ENCODE data around the gene KLK5.

The KLK5 gene

GRCh38 chr19:50963381-50963780 lies 10.5 kb upstream of the KLK5 start:
- H3K27me3 Mint-ChIP-seq, result peaks cover 52% of the 10 kb centered on the region
- peaks cover 24% of the 10 kb centered on the region for H3K9me3 Mint-ChIP-seq
- ATAC-seq (replicated peaks; ENCODE audit: extremely low read depth, poor library complexity, severe bottlenecking), result no peak
- DNase-seq (ENCODE audit: low spot score in 2 of 2), result no peak
- no peak overlapping the region for H3K27ac Mint-ChIP-seq (ENCODE audit: low read depth)
- H3K4me1 Mint-ChIP-seq, result no peaks in the 10 kb centered on the region
- H3K4me3 Mint-ChIP-seq, result no peak overlapping the region
- peaks cover 1% of the 10 kb centered on the region for H3K36me3 Mint-ChIP-seq (ENCODE audit: insufficient read depth)

DNA sequence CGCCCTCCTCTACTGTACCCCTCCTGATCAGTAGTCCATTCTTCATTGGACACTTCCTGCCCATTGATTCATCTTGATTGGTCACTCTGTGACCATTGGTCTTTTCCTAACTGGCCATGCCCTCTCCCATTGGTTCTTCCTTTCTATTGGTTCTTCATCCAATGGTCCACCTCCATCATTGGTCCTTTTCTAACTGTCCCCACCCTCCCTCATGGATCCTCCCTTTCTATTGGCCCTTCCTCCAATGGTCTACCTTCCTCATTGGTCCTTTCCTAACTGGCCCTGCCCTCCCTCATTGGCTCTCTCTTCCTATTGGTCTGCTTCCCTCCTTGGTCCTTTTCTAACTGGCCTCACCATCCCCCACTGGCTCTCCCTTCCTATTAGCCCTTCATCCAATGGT lies 9.4 kb upstream of the KLK5 start:
- H3K27me3 Mint-ChIP-seq, result peaks cover 51% of the 10 kb centered on the region

DNA sequence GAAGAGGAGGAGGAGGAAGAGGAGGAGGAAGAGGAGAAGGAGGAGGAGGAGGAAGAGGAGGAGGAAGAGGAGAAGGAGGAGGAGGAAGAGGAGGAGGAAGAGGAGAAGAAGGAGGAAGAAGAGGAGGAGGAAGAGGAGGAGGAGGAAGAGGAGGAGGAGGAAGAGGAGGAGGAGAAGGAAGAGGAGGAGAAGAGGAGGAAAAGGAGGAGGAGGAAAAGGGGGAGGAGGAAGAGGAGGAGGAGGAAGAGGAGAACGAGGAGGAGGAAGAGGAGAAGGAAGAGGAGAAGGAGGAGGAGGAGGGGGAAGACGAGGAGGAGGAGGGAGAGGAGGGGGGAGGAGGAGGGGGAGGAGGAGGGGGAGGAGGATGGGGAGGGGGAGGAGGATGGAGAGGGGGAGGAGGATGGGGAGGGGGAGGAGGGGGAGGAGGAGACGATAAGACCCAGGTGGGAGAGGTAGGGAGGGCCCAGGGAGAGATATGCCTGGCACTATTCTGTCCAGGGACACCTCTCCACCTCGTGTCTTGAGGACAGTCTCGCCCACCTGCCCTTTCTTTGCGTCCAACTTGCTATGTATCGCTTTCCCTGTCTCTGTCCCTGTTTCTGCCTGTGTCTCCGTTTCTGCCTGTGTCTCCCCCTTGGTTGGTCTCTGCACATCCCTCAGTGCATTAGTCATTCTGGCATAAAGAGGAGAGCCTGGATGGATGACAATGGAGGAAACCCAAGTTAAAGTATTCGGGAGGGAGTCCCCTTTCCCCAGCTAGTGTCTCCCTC lies 7.1 kb upstream of the KLK5 start:
- Mint-ChIP-seq H3K27me3 (peaks cover 37% of the 10 kb centered on the region), H3K36me3 (ENCODE audit: insufficient read depth) (peaks cover 1% of the 10 kb centered on the region), H3K27ac (ENCODE audit: low read depth) (no peak overlapping the region), H3K4me1 (no peaks in the 10 kb centered on the region), H3K9me3 (peaks cover 24% of the 10 kb centered on the region), H3K4me3 (no peak overlapping the region)
- no peak for DNase-seq (ENCODE audit: low spot score in 2 of 2)
- ATAC-seq (replicated peaks; ENCODE audit: extremely low read depth, poor library complexity, severe bottlenecking), result no peak

More for the DNA sequence above, 9.4 kb upstream of the KLK5 start:
- H3K9me3 Mint-ChIP-seq, result peaks cover 24% of the 10 kb centered on the region
- DNase-seq (ENCODE audit: low spot score in 2 of 2), result no peak
- no peak for ATAC-seq (replicated peaks; ENCODE audit: extremely low read depth, poor library complexity, severe bottlenecking)
- no peak overlapping the region for H3K4me3 Mint-ChIP-seq
- no peak overlapping the region for H3K27ac Mint-ChIP-seq (ENCODE audit: low read depth)
- no peaks in the 10 kb centered on the region for H3K4me1 Mint-ChIP-seq
- H3K36me3 Mint-ChIP-seq (ENCODE audit: insufficient read depth), result peaks cover 1% of the 10 kb centered on the region

GRCh38 chr19:50957587-50957986 lies 4.7 kb upstream of the KLK5 start:
- Mint-ChIP-seq H3K4me3 (no peak overlapping the region), H3K36me3 (ENCODE audit: insufficient read depth) (peaks cover 1% of the 10 kb centered on the region), H3K27me3 (peaks cover 43% of the 10 kb centered on the region), H3K9me3 (peaks cover 19% of the 10 kb centered on the region), H3K4me1 (no peaks in the 10 kb centered on the region), H3K27ac (ENCODE audit: low read depth) (no peak overlapping the region)
- ATAC-seq (replicated peaks; ENCODE audit: extremely low read depth, poor library complexity, severe bottlenecking) (no peak), DNase-seq (ENCODE audit: low spot score in 2 of 2) (no peak)

DNA sequence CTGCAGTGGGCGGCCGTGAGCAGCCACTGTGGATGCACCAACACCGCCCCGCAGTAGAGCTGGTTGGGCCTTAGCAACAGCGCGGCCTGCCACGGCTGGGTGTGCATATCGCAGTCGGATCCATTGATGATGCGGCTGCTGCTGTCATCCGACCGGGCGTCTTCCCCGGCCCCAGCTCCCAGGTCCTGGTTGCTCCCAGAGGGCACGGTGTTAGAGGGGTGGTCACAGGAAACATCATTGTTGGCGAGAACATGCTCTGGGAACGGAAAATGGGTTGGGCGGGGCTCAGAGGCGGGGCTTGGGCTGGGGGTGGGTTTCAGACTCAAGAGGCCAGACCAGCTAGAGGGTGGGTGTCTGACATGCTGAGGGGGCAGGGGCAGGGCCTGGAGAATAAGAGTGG lies 3.0 kb downstream of the KLK5 start:
- H3K27me3 Mint-ChIP-seq, result peaks cover 72% of the 10 kb centered on the region
- H3K4me1 Mint-ChIP-seq, result no peaks in the 10 kb centered on the region
- DNase-seq (ENCODE audit: low spot score in 2 of 2) (no peak), ATAC-seq (replicated peaks; ENCODE audit: extremely low read depth, poor library complexity, severe bottlenecking) (no peak)
- H3K9me3 Mint-ChIP-seq, result no peaks in the 10 kb centered on the region
- H3K4me3 Mint-ChIP-seq, result no peak overlapping the region
- H3K27ac Mint-ChIP-seq (ENCODE audit: low read depth), result no peak overlapping the region
- H3K36me3 Mint-ChIP-seq (ENCODE audit: insufficient read depth), result no peaks in the 10 kb centered on the region

GRCh38 chr19:50947123-50947522 lies 5.7 kb downstream of the KLK5 start:
- Mint-ChIP-seq H3K27ac (ENCODE audit: low read depth) (no peak overlapping the region), H3K4me1 (no peaks in the 10 kb centered on the region), H3K9me3 (peaks cover 4% of the 10 kb centered on the region), H3K27me3 (peaks cover 75% of the 10 kb centered on the region), H3K4me3 (no peak overlapping the region), H3K36me3 (ENCODE audit: insufficient read depth) (no peaks in the 10 kb centered on the region)
- DNase-seq (ENCODE audit: low spot score in 2 of 2), result no peak
- ATAC-seq (replicated peaks; ENCODE audit: extremely low read depth, poor library complexity, severe bottlenecking), result no peak

- H3K4me3 Mint-ChIP-seq, result no peak overlapping the region
- H3K4me1 Mint-ChIP-seq, result no peaks in the 10 kb centered on the region
- no peak overlapping the region for H3K27ac Mint-ChIP-seq (ENCODE audit: low read depth)
- peaks cover 9% of the 10 kb centered on the region for H3K9me3 Mint-ChIP-seq
- H3K36me3 Mint-ChIP-seq (ENCODE audit: insufficient read depth), result no peaks in the 10 kb centered on the region
- no peak for DNase-seq (ENCODE audit: low spot score in 2 of 2)
- peaks cover 67% of the 10 kb centered on the region for H3K27me3 Mint-ChIP-seq
- no peak for ATAC-seq (replicated peaks; ENCODE audit: extremely low read depth, poor library complexity, severe bottlenecking)
Observed at GRCh38 chr19:50944795-50945194, 8.0 kb downstream of the KLK5 start.

DNA sequence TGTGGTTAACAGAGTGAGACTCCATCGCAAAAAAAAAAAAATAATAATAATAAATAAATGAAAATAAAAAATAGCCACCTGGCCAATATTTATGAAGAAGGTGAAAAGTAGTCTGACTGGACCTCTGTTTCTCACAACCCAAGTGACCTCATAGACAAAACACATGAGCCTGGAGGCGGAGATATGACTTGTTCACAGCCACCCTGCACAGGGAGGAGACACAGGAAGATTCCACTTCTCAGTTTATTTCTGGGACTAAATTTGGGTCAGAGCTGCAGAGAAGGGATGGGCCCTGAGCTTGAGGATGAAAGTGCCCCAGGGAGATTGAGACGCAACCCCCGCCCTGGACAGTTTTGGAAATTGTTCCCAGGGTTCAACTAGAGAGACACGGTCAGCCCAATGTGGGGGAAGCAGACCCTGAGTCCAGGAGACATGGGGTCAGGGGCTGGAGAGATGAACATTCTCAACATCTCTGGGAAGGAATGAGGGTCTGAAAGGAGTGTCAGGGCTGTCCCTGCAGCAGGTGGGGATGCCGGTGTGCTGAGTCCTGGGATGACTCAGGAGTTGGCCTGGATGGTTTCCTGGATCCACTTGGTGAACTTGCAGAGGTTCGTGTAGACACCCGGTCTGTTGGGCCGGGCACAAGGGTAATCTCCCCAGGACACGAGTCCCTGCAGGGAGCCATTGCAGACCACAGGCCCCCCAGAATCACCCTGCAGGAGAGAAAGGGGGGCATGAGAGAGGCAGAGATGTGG lies 9.6 kb downstream of the KLK5 start:
- Mint-ChIP-seq H3K4me1 (no peaks in the 10 kb centered on the region), H3K4me3 (no peak overlapping the region), H3K36me3 (ENCODE audit: insufficient read depth) (no peaks in the 10 kb centered on the region), H3K9me3 (peaks cover 9% of the 10 kb centered on the region), H3K27me3 (peaks cover 60% of the 10 kb centered on the region), H3K27ac (ENCODE audit: low read depth) (no peak overlapping the region)
- ATAC-seq (replicated peaks; ENCODE audit: extremely low read depth, poor library complexity, severe bottlenecking) (no peak), DNase-seq (ENCODE audit: low spot score in 2 of 2) (no peak)

GRCh38 chr19:50939596-50939995 lies 13.2 kb downstream of the KLK5 start:
- peaks cover 9% of the 10 kb centered on the region for H3K9me3 Mint-ChIP-seq
- DNase-seq (ENCODE audit: low spot score in 2 of 2) (no peak), ATAC-seq (replicated peaks; ENCODE audit: extremely low read depth, poor library complexity, severe bottlenecking) (no peak)
- no peaks in the 10 kb centered on the region for H3K36me3 Mint-ChIP-seq (ENCODE audit: insufficient read depth)
- H3K27me3 Mint-ChIP-seq, result peaks cover 56% of the 10 kb centered on the region
- no peaks in the 10 kb centered on the region for H3K4me1 Mint-ChIP-seq
- H3K4me3 Mint-ChIP-seq, result no peak overlapping the region
- H3K27ac Mint-ChIP-seq (ENCODE audit: low read depth), result no peak overlapping the region

- no peak overlapping the region for H3K27ac Mint-ChIP-seq (ENCODE audit: low read depth)
- no peaks in the 10 kb centered on the region for H3K4me1 Mint-ChIP-seq
- H3K4me3 Mint-ChIP-seq, result no peak overlapping the region
- no peak for DNase-seq (ENCODE audit: low spot score in 2 of 2)
- H3K36me3 Mint-ChIP-seq (ENCODE audit: insufficient read depth), result no peaks in the 10 kb centered on the region
- no peaks in the 10 kb centered on the region for H3K9me3 Mint-ChIP-seq
- ATAC-seq (replicated peaks; ENCODE audit: extremely low read depth, poor library complexity, severe bottlenecking), result no peak
- peaks cover 58% of the 10 kb centered on the region for H3K27me3 Mint-ChIP-seq
Observed at GRCh38 chr19:50933640-50934039, 19.2 kb downstream of the KLK5 start.

DNA sequence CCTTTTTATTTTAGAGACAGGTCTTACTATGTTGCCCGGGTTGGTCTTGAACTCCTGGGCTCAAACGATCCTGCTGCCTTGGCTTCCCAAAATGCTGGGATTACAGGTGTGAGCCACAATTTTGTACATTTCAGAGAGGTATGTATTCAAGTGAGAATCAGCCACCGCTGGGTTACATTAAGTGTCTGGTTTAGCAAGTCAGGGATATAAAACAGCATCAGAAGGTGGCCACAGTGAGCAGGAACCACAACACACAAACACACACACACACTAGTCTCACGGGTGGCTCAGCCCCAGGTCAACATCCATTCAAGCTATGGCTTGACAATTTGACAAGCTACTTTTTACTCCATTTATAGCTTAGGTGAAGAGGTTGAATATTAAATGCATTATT lies 20.2 kb downstream of the KLK5 start:
- ATAC-seq (replicated peaks; ENCODE audit: extremely low read depth, poor library complexity, severe bottlenecking) (no peak), DNase-seq (ENCODE audit: low spot score in 2 of 2) (no peak)
- Mint-ChIP-seq H3K36me3 (ENCODE audit: insufficient read depth) (no peaks in the 10 kb centered on the region), H3K27ac (ENCODE audit: low read depth) (no peak overlapping the region), H3K4me3 (no peak overlapping the region), H3K4me1 (no peaks in the 10 kb centered on the region), H3K27me3 (peaks cover 68% of the 10 kb centered on the region), H3K9me3 (no peaks in the 10 kb centered on the region)

DNA sequence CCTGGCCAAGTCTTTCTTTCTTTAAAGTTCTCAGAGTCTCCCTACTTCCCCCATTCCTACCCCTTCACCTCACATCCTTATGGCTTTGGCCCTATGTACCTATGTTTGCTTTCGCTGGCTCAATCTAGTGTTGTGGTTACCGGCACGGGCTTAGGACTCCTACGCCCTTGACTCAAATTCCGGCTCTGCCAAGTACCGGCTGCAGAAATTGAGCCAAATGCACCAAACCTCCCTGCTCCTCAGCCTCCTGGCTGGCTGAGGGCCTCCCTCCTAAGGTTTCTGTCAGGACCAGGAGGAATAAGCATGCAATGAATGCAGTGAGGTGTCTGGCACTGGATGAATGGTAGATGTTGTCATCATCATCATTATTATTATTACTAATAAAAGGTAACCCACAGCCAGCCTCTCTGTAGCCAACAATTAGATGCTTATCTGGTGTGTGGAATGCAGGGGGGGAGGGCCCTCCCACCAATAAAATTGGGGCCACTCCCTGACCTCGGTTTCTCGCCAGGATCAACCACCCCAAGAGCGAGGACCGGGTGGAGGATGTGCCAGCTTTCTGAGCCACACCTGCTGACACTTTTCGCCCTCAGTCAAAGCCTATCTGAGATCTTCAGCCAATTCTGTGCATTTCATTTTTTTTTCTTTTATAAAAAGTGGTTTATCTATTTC lies 20.7 kb downstream of the KLK5 start:
- DNase-seq (ENCODE audit: low spot score in 2 of 2), result no peak
- Mint-ChIP-seq H3K27ac (ENCODE audit: low read depth) (no peak overlapping the region), H3K27me3 (peaks cover 73% of the 10 kb centered on the region), H3K9me3 (no peaks in the 10 kb centered on the region), H3K4me1 (no peaks in the 10 kb centered on the region), H3K4me3 (no peak overlapping the region), H3K36me3 (ENCODE audit: insufficient read depth) (no peaks in the 10 kb centered on the region)
- ATAC-seq (replicated peaks; ENCODE audit: extremely low read depth, poor library complexity, severe bottlenecking), result no peak

DNA sequence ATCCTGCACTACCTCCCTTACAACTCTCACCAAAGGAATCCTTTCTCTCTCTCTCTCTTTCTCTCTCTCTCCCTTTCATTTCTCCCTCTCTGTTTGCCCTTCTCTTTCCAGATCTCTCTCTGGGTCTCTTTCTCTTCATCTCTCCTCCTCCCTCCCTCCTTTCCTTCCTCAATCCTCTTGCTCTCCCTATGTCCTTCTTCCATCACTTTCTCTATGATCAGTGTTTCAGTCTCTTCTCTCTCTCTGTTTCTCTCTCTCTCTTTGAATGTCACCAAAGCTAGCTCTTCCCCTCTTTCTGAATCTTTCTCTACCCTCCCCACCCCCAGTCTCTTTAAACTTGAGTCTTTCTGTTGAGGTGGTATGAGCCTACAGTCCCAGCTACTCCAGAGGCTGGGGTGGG lies 21.8 kb downstream of the KLK5 start:
- Mint-ChIP-seq H3K4me3 (no peak overlapping the region), H3K27me3 (peaks cover 70% of the 10 kb centered on the region), H3K9me3 (no peaks in the 10 kb centered on the region), H3K27ac (ENCODE audit: low read depth) (no peak overlapping the region), H3K36me3 (ENCODE audit: insufficient read depth) (no peaks in the 10 kb centered on the region), H3K4me1 (no peaks in the 10 kb centered on the region)
- ATAC-seq (replicated peaks; ENCODE audit: extremely low read depth, poor library complexity, severe bottlenecking) (no peak), DNase-seq (ENCODE audit: low spot score in 2 of 2) (no peak)

Measured in central memory CD8-positive, alpha-beta T cell (primary cell).